Measurements from ENCODE around the gene PLA2G2D. TPM values are rescaled to one million over a fixed set of nuclear protein-coding genes. Genes with fewer than 3 reads are reported as not detected.

PLA2G2D gene
- total RNA-seq, 1 donor from 2014 or later, result not detected

GRCh38 chr1:20078171-20078651, 41.1 kb downstream of the PLA2G2D start:
- H3K9me3 Mint-ChIP-seq (ENCODE audit: unreplicated experiment), result peaks cover 1% of the 10 kb centered on the region
- H3K36me3 Mint-ChIP-seq (ENCODE audit: unreplicated experiment), result peaks cover 6% of the 10 kb centered on the region
- no peaks in the 10 kb centered on the region for H3K4me1 Mint-ChIP-seq (ENCODE audit: low read depth, unreplicated experiment)
- no peak overlapping the region for H3K27ac Mint-ChIP-seq (ENCODE audit: unreplicated experiment)
- H3K27me3 Mint-ChIP-seq (ENCODE audit: unreplicated experiment), result peaks cover 9% of the 10 kb centered on the region
- no peak for DNase-seq
- no peak overlapping the region for H3K4me3 Mint-ChIP-seq (ENCODE audit: unreplicated experiment)
- TF ChIP-seq CTCF (IDR thresholded peaks at IDR 0.05; ENCODE audit: partially characterized antibody, unreplicated experiment), result no peak

GRCh38 chr1:20076710-20077461, 42.5 kb downstream of the PLA2G2D start:
- no peaks in the 10 kb centered on the region for H3K9me3 Mint-ChIP-seq (ENCODE audit: unreplicated experiment)
- no peak overlapping the region for H3K4me3 Mint-ChIP-seq (ENCODE audit: unreplicated experiment)
- H3K27ac Mint-ChIP-seq (ENCODE audit: unreplicated experiment), result no peak overlapping the region
- peaks cover 8% of the 10 kb centered on the region for H3K27me3 Mint-ChIP-seq (ENCODE audit: unreplicated experiment)
- H3K4me1 Mint-ChIP-seq (ENCODE audit: low read depth, unreplicated experiment), result no peaks in the 10 kb centered on the region
- peaks cover 6% of the 10 kb centered on the region for H3K36me3 Mint-ChIP-seq (ENCODE audit: unreplicated experiment)
- no peak for TF ChIP-seq CTCF (IDR thresholded peaks at IDR 0.05; ENCODE audit: partially characterized antibody, unreplicated experiment)
- DNase-seq, result no peak

DNA sequence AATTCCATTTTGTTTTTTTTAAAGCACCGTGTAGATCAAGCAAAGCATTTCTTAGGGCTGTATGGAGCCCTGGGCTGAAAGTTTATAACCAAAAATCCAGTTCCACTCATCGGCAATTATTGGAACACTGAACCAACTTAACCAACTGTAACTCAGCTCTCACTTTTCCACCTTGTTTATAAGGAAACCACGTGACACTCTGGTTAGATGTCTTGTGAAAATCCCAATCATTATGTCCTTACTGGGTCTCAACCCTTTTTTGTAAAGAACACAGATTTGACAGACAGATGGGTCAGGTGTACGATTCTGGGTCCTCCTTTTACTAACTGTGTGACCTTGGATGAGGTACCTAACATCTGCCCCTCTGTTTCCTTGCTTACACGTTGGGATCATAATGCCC, 43.1 kb downstream of the PLA2G2D start:
- no peak for DNase-seq
- H3K4me1 Mint-ChIP-seq (ENCODE audit: low read depth, unreplicated experiment), result no peaks in the 10 kb centered on the region
- H3K27me3 Mint-ChIP-seq (ENCODE audit: unreplicated experiment), result peaks cover 8% of the 10 kb centered on the region
- H3K9me3 Mint-ChIP-seq (ENCODE audit: unreplicated experiment), result no peaks in the 10 kb centered on the region
- TF ChIP-seq CTCF (IDR thresholded peaks at IDR 0.05; ENCODE audit: partially characterized antibody, unreplicated experiment), result no peak
- H3K27ac Mint-ChIP-seq (ENCODE audit: unreplicated experiment), result no peak overlapping the region
- H3K4me3 Mint-ChIP-seq (ENCODE audit: unreplicated experiment), result no peak overlapping the region
- H3K36me3 Mint-ChIP-seq (ENCODE audit: unreplicated experiment), result peaks cover 6% of the 10 kb centered on the region

DNA sequence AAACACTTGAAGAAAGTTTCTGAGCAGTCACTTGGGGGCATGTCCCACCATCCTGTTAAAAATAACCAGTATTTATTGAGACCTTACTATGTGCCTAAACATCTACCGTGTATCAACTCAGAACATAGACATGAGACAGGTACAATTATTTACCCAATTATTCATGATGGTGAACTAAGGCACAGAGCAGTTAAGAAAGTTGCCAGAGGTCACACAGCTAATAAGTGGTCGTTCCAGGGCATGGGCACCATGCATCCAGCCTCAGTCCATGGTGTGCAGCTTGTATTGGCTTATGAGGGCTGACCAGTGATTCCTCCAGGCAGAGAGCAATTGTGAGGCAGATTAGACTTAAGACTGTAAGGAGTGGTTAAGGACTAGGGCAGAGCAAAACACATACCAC, 44.0 kb downstream of the PLA2G2D start:
- H3K4me1 Mint-ChIP-seq (ENCODE audit: low read depth, unreplicated experiment), result no peaks in the 10 kb centered on the region

More for the DNA sequence above, 44.0 kb downstream of the PLA2G2D start:
- H3K27me3 Mint-ChIP-seq (ENCODE audit: unreplicated experiment), result peaks cover 5% of the 10 kb centered on the region
- peaks cover 6% of the 10 kb centered on the region for H3K36me3 Mint-ChIP-seq (ENCODE audit: unreplicated experiment)
- no peak for TF ChIP-seq CTCF (IDR thresholded peaks at IDR 0.05; ENCODE audit: partially characterized antibody, unreplicated experiment)
- no peaks in the 10 kb centered on the region for H3K9me3 Mint-ChIP-seq (ENCODE audit: unreplicated experiment)
- no peak for DNase-seq
- H3K27ac Mint-ChIP-seq (ENCODE audit: unreplicated experiment), result no peak overlapping the region
- no peak overlapping the region for H3K4me3 Mint-ChIP-seq (ENCODE audit: unreplicated experiment)

Measured in glutamatergic neuron (in vitro differentiated cells).